Thyroid gland (tissue), 4 donors: ENCODE results near the gene RETREG1. TPM values are rescaled to one million over a fixed set of nuclear protein-coding genes. Genes with fewer than 3 reads are reported as not detected.

Experiments
- DNase-seq, 2 donors: peaks; one replicate each; pipeline ENCODE4 v3.0.0-alpha.2; 2019
- H3K27ac ChIP-seq, 3 donors: fragments of 200-600 bp; sonication (generic); 1 replicate in 2 of 3; 2 replicates in 1 of 3; pipeline ENCODE4 v1.5.1; 2016 to 2019; ENCODE audit warnings: mild to moderate bottlenecking in 1 of 3, moderate library complexity in 1 of 3
- H3K27me3 ChIP-seq: fragments of 200-600 bp; sonication (generic); one replicate; pipeline ENCODE4 v1.5.1; 2019
- H3K36me3 ChIP-seq, 2 donors: fragments of 200-600 bp; sonication (generic); one replicate each; pipeline ENCODE4 v1.5.1; 2016 to 2019
- H3K4me1 ChIP-seq, 2 donors: fragments of 200-600 bp; sonication (generic); one replicate each; pipeline ENCODE4 v1.5.1; 2017 to 2019
- H3K4me3 ChIP-seq, 3 donors: fragments of 200-600 bp; sonication (generic); replicated peaks in 1 of 3; 1 replicate in 2 of 3; 2 replicates in 1 of 3; pipeline ENCODE4 v1.5.1; 2016; ENCODE audit warnings: mild to moderate bottlenecking in 1 of 3
- H3K9me3 ChIP-seq: fragments of 200-600 bp; sonication (generic); one replicate; pipeline ENCODE4 v1.5.1; 2017
- CTCF ChIP-seq, 6 experiments: fragments of 200-600 bp in 3 of 6; fragments of 450-650 bp in 3 of 6; sonication (generic) in 3 of 6; IDR thresholded peaks; one replicate each; pipeline ENCODE4 v1.5.1; 2016 to 2019; ENCODE audit warnings: antibody characterized with exemption in 6 of 6, mild to moderate bottlenecking in 2 of 6, inconsistent platforms in 1 of 6, moderate library complexity in 1 of 6
- POLR2A ChIP-seq, 2 donors: fragments of 450-650 bp; IDR thresholded peaks; one replicate each; pipeline ENCODE4 v1.6.1; 2017; ENCODE audit warnings: antibody characterized with exemption in 2 of 2, mild to moderate bottlenecking in 2 of 2, moderate library complexity in 1 of 2
- WGBS, 2 donors: methylation state at CpG; one replicate each; pipeline ENCODE4 v1.1.5; 2017; 5-methylcytosine and 5-hydroxymethylcytosine counted together
- intact Hi-C: fragments of 100-400 bp; cut with DNase I; formaldehyde crosslinking; loops from one replicate; pipeline ENCODE4 v1.15.1; 2023
- total RNA-seq, 4 donors: library from RNA; depleted of rRNA; stranded (reverse); fragments of >200 nt; gene quantifications; one replicate each; pipeline ENCODE4 v1.2.3, GENCODE V29; 2016

The RETREG1 gene
- total RNA-seq, 4 donors from 2014 or later: 14.8 to 22.1 (median 17.9) TPM

GRCh38 chr5:16579142-16579847 is 37.5 kb downstream of the RETREG1 start:
- peak overlapping the region in 2 of 3 donors; percentile 13 to 29 for H3K27ac ChIP-seq
- 63 to 69% methylated on average over 6 of the region's 6 CpGs for WGBS, 2 donors
- no peaks in the 10 kb centered on the region for H3K9me3 ChIP-seq
- H3K4me1 ChIP-seq: peaks cover 28 to 40% of the 10 kb centered on the region in 2 donors
- H3K4me3 ChIP-seq: no peak overlapping the region
- H3K36me3 ChIP-seq: no peaks in the 10 kb centered on the region
- no peaks in the 10 kb centered on the region for H3K27me3 ChIP-seq
- TF ChIP-seq POLR2A (IDR thresholded peaks at IDR 0.05): no peak
- DNase-seq: peak; percentile 80 to 81
- intact Hi-C loops: no loop called here

GRCh38 chr5:16578474-16578883 is 38.3 kb downstream of the RETREG1 start:
- TF ChIP-seq CTCF (IDR thresholded peaks at IDR 0.05): no peak
- H3K27ac ChIP-seq: peak overlapping the region in 2 of 3 donors; percentile 18 to 29

GRCh38 chr5:16577677-16578076 is 39.1 kb downstream of the RETREG1 start:
- Histone ChIP-seq H3K27ac (no peak overlapping the region), H3K27me3 (no peaks in the 10 kb centered on the region), H3K9me3 (no peaks in the 10 kb centered on the region), H3K4me3 (no peak overlapping the region), H3K4me1 (peaks cover 37 to 53% of the 10 kb centered on the region in 2 donors), H3K36me3 (no peaks in the 10 kb centered on the region)
- intact Hi-C loops: no loop called here
- TF ChIP-seq CTCF (IDR thresholded peaks at IDR 0.05): no peak
- TF ChIP-seq POLR2A (IDR thresholded peaks at IDR 0.05): no peak
- DNase-seq: no peak
- WGBS, 2 donors: 93 to 94% methylated on average over 11 of the region's 11 CpGs

More at GRCh38 chr5:16578474-16578883, 38.3 kb downstream of the RETREG1 start:
- no peak for DNase-seq
- Histone ChIP-seq H3K9me3 (no peaks in the 10 kb centered on the region), H3K4me3 (no peak overlapping the region), H3K4me1 (peaks cover 35 to 48% of the 10 kb centered on the region in 2 donors), H3K27me3 (no peaks in the 10 kb centered on the region), H3K36me3 (no peaks in the 10 kb centered on the region)
- intact Hi-C loops: no loop called here
- 85 to 92% methylated on average over 4 of the region's 4 CpGs for WGBS, 2 donors

- Histone ChIP-seq H3K4me1 (peaks cover 23 to 38% of the 10 kb centered on the region in 2 donors), H3K4me3 (no peak overlapping the region), H3K27ac (peak overlapping the region; percentile 12 to 69 (median 39)), H3K27me3 (no peaks in the 10 kb centered on the region), H3K9me3 (no peaks in the 10 kb centered on the region), H3K36me3 (no peaks in the 10 kb centered on the region)
- TF ChIP-seq POLR2A (IDR thresholded peaks at IDR 0.05) (no peak), CTCF (IDR thresholded peaks at IDR 0.05) (no peak)
- intact Hi-C loops: no loop called here
- peak; percentile 96 to 98 for DNase-seq
- WGBS, 2 donors: 43 to 45% methylated on average over 12 of the region's 12 CpGs
Observed at GRCh38 chr5:16574789-16575721, 41.7 kb downstream of the RETREG1 start.

GRCh38 chr5:16573401-16573800 is 43.4 kb downstream of the RETREG1 start:
- WGBS, 2 donors: 65 to 73% methylated on average over 2 of the region's 2 CpGs

More at GRCh38 chr5:16573401-16573800, 43.4 kb downstream of the RETREG1 start:
- no peaks in the 10 kb centered on the region for H3K36me3 ChIP-seq
- peak overlapping the region in 2 of 3 donors; percentile 30 to 69 for H3K27ac ChIP-seq
- H3K9me3 ChIP-seq: no peaks in the 10 kb centered on the region
- no peak overlapping the region for H3K4me3 ChIP-seq
- DNase-seq: no peak
- H3K4me1 ChIP-seq: peaks cover 15 to 27% of the 10 kb centered on the region in 2 donors
- intact Hi-C loops: no loop called here
- no peaks in the 10 kb centered on the region for H3K27me3 ChIP-seq
- TF ChIP-seq CTCF (IDR thresholded peaks at IDR 0.05): no peak
- TF ChIP-seq POLR2A (IDR thresholded peaks at IDR 0.05): no peak
